GM21528 (cell line): ENCODE measurements around the gene PRKCZ.
"Not testable (repeated sequence)": the region's sequence is repeated elsewhere in the genome, so short reads cannot be mapped to it uniquely, and the experiment has no call there.

Experiments used
- ATAC-seq: cut with Tn5 transposase; IDR thresholded peaks from one replicate; pipeline ENCODE4 v1.9.1; 2021; ENCODE audit warnings: mild to moderate bottlenecking, moderate library complexity; ENCODE audit not compliant: unreplicated experiment, low FRiP score

Gene PRKCZ

GRCh38 chr1:2147869-2148268 is 97.7 kb downstream of the PRKCZ start:
- ATAC-seq, result not testable (repeated sequence)

GRCh38 chr1:2148691-2149090 is 98.5 kb downstream of the PRKCZ start:
- ATAC-seq, result no peak

GRCh38 chr1:2150801-2151200 is 100.6 kb downstream of the PRKCZ start:
- no peak for ATAC-seq

- no peak for ATAC-seq
Measured at GRCh38 chr1:2151252-2151651, 101.0 kb downstream of the PRKCZ start.

- ATAC-seq, result no peak
Measured at GRCh38 chr1:2151911-2152310, 101.7 kb downstream of the PRKCZ start.

- ATAC-seq, result no peak
Measured at GRCh38 chr1:2152954-2153353, 102.7 kb downstream of the PRKCZ start.

GRCh38 chr1:2154022-2154421 is 103.8 kb downstream of the PRKCZ start:
- ATAC-seq, result no peak

GRCh38 chr1:2155147-2155598 is 105.0 kb downstream of the PRKCZ start:
- no peak for ATAC-seq

GRCh38 chr1:2155788-2156187 is 105.6 kb downstream of the PRKCZ start:
- ATAC-seq, result no peak

- no peak for ATAC-seq
Measured at GRCh38 chr1:2156866-2157265, 106.7 kb downstream of the PRKCZ start.

GRCh38 chr1:2157856-2158255 is 107.6 kb downstream of the PRKCZ start:
- ATAC-seq, result no peak

- no peak for ATAC-seq
Measured at GRCh38 chr1:2158272-2158671, 108.1 kb downstream of the PRKCZ start.

- no peak for ATAC-seq
Measured at GRCh38 chr1:2159124-2159523, 108.9 kb downstream of the PRKCZ start.

GRCh38 chr1:2160451-2161300 is 110.5 kb downstream of the PRKCZ start:
- no peak for ATAC-seq

GRCh38 chr1:2163205-2163604 is 113.0 kb downstream of the PRKCZ start:
- ATAC-seq, result no peak

- ATAC-seq, result no peak
Measured at GRCh38 chr1:2165646-2166045, 115.4 kb downstream of the PRKCZ start.

GRCh38 chr1:2166254-2166653 is 116.0 kb downstream of the PRKCZ start:
- ATAC-seq, result no peak

GRCh38 chr1:2166695-2167094 is 116.5 kb downstream of the PRKCZ start:
- ATAC-seq, result no peak

GRCh38 chr1:2168090-2168489 is 117.9 kb downstream of the PRKCZ start:
- ATAC-seq, result no peak

GRCh38 chr1:2168535-2168934 is 118.3 kb downstream of the PRKCZ start:
- ATAC-seq, result no peak

GRCh38 chr1:2169200-2169836 is 119.1 kb downstream of the PRKCZ start:
- no peak for ATAC-seq

GRCh38 chr1:2170211-2170610 is 120.0 kb downstream of the PRKCZ start:
- no peak for ATAC-seq
